HepG2 (cell line): Measurements from ENCODE around the gene OAF. TPM values are rescaled to one million over a fixed set of nuclear protein-coding genes. Genes with fewer than 3 reads are reported as not detected.

ENCODE experiments used
- ATAC-seq: fragments of 200-7000 bp; cut with Tn5 transposase; 3 replicates; pipeline ENCODE4 v1.9.1; 2020; ENCODE audit warnings: mild to moderate bottlenecking, moderate library complexity
- Bru-seq: library from RNA; stranded (reverse); fragments of 400-500 nt; gene quantifications from one replicate; lab custom pipeline; 2021; lab: Mats Ljungman, UMichigan
- BruChase-seq, 2 experiments: library from RNA; stranded (reverse); fragments of 400-500 nt; gene quantifications; one replicate each; lab custom pipeline; 2021; lab: Mats Ljungman, UMichigan
- BruUV-seq: library from RNA; stranded (reverse); fragments of 400-500 nt; replicated peaks from 2 replicates; lab custom pipeline; 2021; lab: Mats Ljungman, UMichigan
- CTCF ChIA-PET: fragments of 300-600 bp; formaldehyde crosslinking; extraction: SDS; loops from one replicate; lab custom pipeline; 2021; ENCODE audit warnings: low total read pairs, inconsistent platforms, low intra/inter-chr PET ratio; lab: Yijun Ruan, JAX
- POLR2A ChIA-PET: fragments of 350-600 bp; sonication (Branson Sonifier 250); formaldehyde crosslinking; loops from one replicate; lab custom pipeline; 2020; ENCODE audit warnings: antibody characterized with exemption, inconsistent platforms; lab: Yijun Ruan, JAX
- DNase-seq: peaks from one replicate; pipeline ENCODE4 v3.0.0-alpha.2; 2015; ENCODE audit warnings: low spot score
- FAIRE-seq: peaks from 3 replicates; lab custom pipeline; 2011; peaks lifted over from hg19 to GRCh38; lab: Jason Lieb, UNC
- H2AFZ ChIP-seq: one replicate; pipeline ENCODE4 v1.6.1; 2011; ENCODE audit warnings: low read length, inconsistent platforms
- H3K27ac ChIP-seq: fragments of 300-600 bp; 3 replicates; pipeline ENCODE4 v1.8.0; 2011; ENCODE audit warnings: mixed run types, mild to moderate bottlenecking, mixed read lengths, low read length, inconsistent platforms; ENCODE audit not compliant: insufficient read depth; ENCODE audit errors: extremely low read length
- H3K27me3 ChIP-seq, 2 experiments: fragments of 200-600 bp in 1 of 2; 2 replicates in 1 of 2; 3 replicates in 1 of 2; pipeline versions ENCODE4 v1.6.0 to v1.8.0; 2011; ENCODE audit warnings: low read length in 2 of 2, mild to moderate bottlenecking in 2 of 2, moderate library complexity in 2 of 2, inconsistent platforms in 1 of 2; ENCODE audit not compliant: insufficient read depth in 2 of 2, control insufficient read depth in 1 of 2
- H3K36me3 ChIP-seq, 2 experiments: fragments of 200-600 bp in 1 of 2; replicated peaks in 1 of 2; 2 replicates in 1 of 2; 3 replicates in 1 of 2; pipeline versions ENCODE4 v1.5.1 to v1.8.0; 2011; ENCODE audit warnings: low read length in 2 of 2, inconsistent platforms in 1 of 2; ENCODE audit not compliant: insufficient read depth in 2 of 2, control insufficient read depth in 1 of 2
- H3K4me1 ChIP-seq: 2 replicates; pipeline ENCODE4 v1.5.1; 2012; ENCODE audit warnings: low read length, inconsistent platforms; ENCODE audit not compliant: insufficient read depth
- H3K4me2 ChIP-seq: 2 replicates; pipeline ENCODE4 v1.6.0; 2011; ENCODE audit warnings: low read depth, low read length, inconsistent platforms
- H3K4me3 ChIP-seq, 3 experiments: fragments of 200-600 bp in 1 of 3; sonication (generic), shearing (Covaris generic) in 1 of 3; replicated peaks in 1 of 3; 2 replicates each; pipeline ENCODE4 v1.5.1; 2011 to 2016; ENCODE audit warnings: low read length in 3 of 3, inconsistent platforms in 2 of 3, low read depth in 2 of 3, mild to moderate bottlenecking in 2 of 3, control low read depth in 1 of 3, mixed read lengths in 1 of 3; ENCODE audit not compliant: insufficient read depth in 1 of 3
- H3K79me2 ChIP-seq: one replicate; pipeline ENCODE4 v1.6.1; 2011; ENCODE audit warnings: low read length, inconsistent platforms; ENCODE audit not compliant: insufficient read depth
- H3K9ac ChIP-seq: 2 replicates; pipeline ENCODE4 v1.6.0; 2011; ENCODE audit warnings: mild to moderate bottlenecking, low read depth, low read length, inconsistent platforms; ENCODE audit not compliant: insufficient read depth
- H3K9me3 ChIP-seq: 2 replicates; pipeline ENCODE4 v1.5.1; 2012; ENCODE audit warnings: mild to moderate bottlenecking, low read length
- H4K20me1 ChIP-seq: 2 replicates; pipeline ENCODE4 v1.6.0; 2011; ENCODE audit warnings: inconsistent platforms, mild to moderate bottlenecking, low read length, moderate library complexity; ENCODE audit not compliant: insufficient read depth
- AGO2 ChIP-seq: fragments of 200-400 bp; formaldehyde crosslinking; optimal IDR thresholded peaks from 2 replicates; pipeline ENCODE3; 2017; ENCODE audit warnings: mild to moderate bottlenecking, low read depth, low read length, moderate library complexity
- HNRNPK ChIP-seq: fragments of 200-400 bp; formaldehyde crosslinking; IDR thresholded peaks from 2 replicates; pipeline ENCODE4 v1.6.1; 2018; ENCODE audit warnings: low read length, low read depth, moderate library complexity, mild to moderate bottlenecking; ENCODE audit not compliant: poor library complexity, severe bottlenecking
- MLX ChIP-seq: IDR thresholded peaks from 2 replicates; pipeline ENCODE4 v1.6.1; 2016
- MXD4 ChIP-seq: IDR thresholded peaks from 2 replicates; pipeline ENCODE4 v1.6.1; 2016; ENCODE audit warnings: mild to moderate bottlenecking, missing biosample characterization, missing genetic modification reagents
- PCBP1 ChIP-seq: fragments of 200-400 bp; formaldehyde crosslinking; IDR thresholded peaks from 2 replicates; pipeline ENCODE4 v1.6.1; 2017; ENCODE audit warnings: mild to moderate bottlenecking, low read depth, low read length, borderline replicate concordance
- SAP130 ChIP-seq: IDR thresholded peaks from 2 replicates; pipeline ENCODE4 v1.6.1; 2016; ENCODE audit warnings: low read depth
- UBTF ChIP-seq: sonication (generic); formaldehyde crosslinking; IDR thresholded peaks from 2 replicates; pipeline ENCODE4 v1.4.0; 2020; ENCODE audit warnings: mild to moderate bottlenecking, missing genetic modification reagents
- ZMAT3 ChIP-seq: sonication (generic); formaldehyde crosslinking; conservative IDR thresholded peaks from 2 replicates; pipeline ENCODE4 v1.7.0; 2021; ENCODE audit warnings: missing genetic modification reagents
- ZNF207 ChIP-seq: fragments of 450-650 bp; IDR thresholded peaks from 2 replicates; pipeline ENCODE4 v1.6.1; 2016; ENCODE audit warnings: antibody characterized with exemption, borderline replicate concordance
- ZNF557 ChIP-seq: sonication (generic); formaldehyde crosslinking; IDR thresholded peaks from 2 replicates; pipeline ENCODE4 v1.4.0; 2020; ENCODE audit warnings: missing genetic modification reagents
- WGBS: methylation state at CpG from one replicate; pipeline ENCODE4 v1.1.6; 2017; ENCODE audit warnings: low lambda C conversion rate; 5-methylcytosine and 5-hydroxymethylcytosine counted together
- in situ Hi-C: cut with HindIII; loops from 2 replicates; pipeline ENCODE4 v1.10.0; 2017; ENCODE audit warnings: low pct_unique_long_range_greater_than_20kb; ENCODE audit not compliant: extremely low pct_ligation_motif_present
- intact Hi-C: fragments of 100-400 bp; cut with micrococcal nuclease; formaldehyde crosslinking; loops from one replicate; pipeline ENCODE4 v1.10.0; 2022; ENCODE audit not compliant: unreplicated experiment
- long read RNA-seq, 2 experiments: library from RNA in 1 of 2; library from polyadenylated mRNA in 1 of 2; stranded (forward) in 1 of 2; unstranded in 1 of 2; transcript quantifications; one replicate each; pipeline ENCODE4 v2.0.0, GENCODE V29; 2019 to 2022
- polyA minus RNA-seq, 3 experiments: library from RNA; depleted of rRNA, polyadenylated mRNA; stranded (reverse); fragments of >200 nt; gene quantifications; 2 replicates each; pipeline ENCODE4 v1.2.3, GENCODE V29; 2011; ENCODE audit warnings: low replicate concordance in 1 of 3
- polyA plus RNA-seq, 8 experiments: library from polyadenylated mRNA; depleted of rRNA in 3 of 8; stranded (reverse) in 7 of 8; unstranded in 1 of 8; fragments of >200 nt; fragmentation: Illumina TruSeq in 4 of 8; extraction: Trizol in 4 of 8; gene quantifications; 2 replicates each; pipeline versions ENCODE4 v1.2.1 to v1.2.3, GENCODE V29; 2011 to 2016; ENCODE audit warnings: low read depth in 4 of 8, missing spikeins in 1 of 8, mixed read lengths in 1 of 8; ENCODE audit not compliant: insufficient read depth in 1 of 8
- total RNA-seq, 5 experiments: library from RNA; depleted of rRNA; stranded (reverse); fragments of >200 nt; fragmentation: Illumina TruSeq; extraction: Trizol; gene quantifications; 2 replicates each; pipeline ENCODE4 v1.2.3, GENCODE V29; 2016; ENCODE audit warnings: low read depth in 1 of 5
- TF ChIP-seq, protein P1 (sequence below): sonication (generic); formaldehyde crosslinking; IDR thresholded peaks from 2 replicates; pipeline ENCODE4 v1.4.0; 2020; ENCODE audit warnings: missing genetic modification reagents

Gene OAF
- total RNA-seq (2016; rRNA removed; fragmentation: Illumina TruSeq; extraction: Trizol) (37.5 and 63.7 TPM in 2 replicates), polyA plus RNA-seq (2011; rRNA removed) (92.9 and 94.6 TPM in 2 replicates), polyA minus RNA-seq (2011; rRNA and poly(A)+ RNA removed; ENCODE audit: low replicate concordance) (19.0 and 113 TPM in 2 replicates), Bru-seq, nascent RNA (percentile 87 among the genes with signal in this experiment), BruChase-seq, experiment 1, labeled RNA remaining after a 6-hour chase (percentile 78 among the genes with signal in this experiment), BruChase-seq, experiment 2, labeled RNA remaining after a 2-hour chase (percentile 85 among the genes with signal in this experiment)
- total RNA-seq (2016; cell fraction: cytosol; rRNA removed; fragmentation: Illumina TruSeq; extraction: Trizol; ENCODE audit: low read depth): 67.5 and 74.8 TPM in 2 replicates
- total RNA-seq (2016; cell fraction: insoluble cytoplasmic fraction; rRNA removed; fragmentation: Illumina TruSeq; extraction: Trizol): 30.7 and 64.6 TPM in 2 replicates
- total RNA-seq (2016; cell fraction: membrane; rRNA removed; fragmentation: Illumina TruSeq; extraction: Trizol): 118 and 139 TPM in 2 replicates
- 44.9 and 59.4 TPM in 2 replicates for total RNA-seq (2016; cell fraction: nucleus; rRNA removed; fragmentation: Illumina TruSeq; extraction: Trizol)
- 77.3 and 145 TPM in 2 replicates for polyA plus RNA-seq (2011; cell fraction: cytosol; rRNA removed)
- polyA plus RNA-seq (2011; cell fraction: nucleus; rRNA removed): 93.1 and 106 TPM in 2 replicates
- polyA plus RNA-seq (2012): 22.4 and 31.8 TPM in 2 replicates
- polyA plus RNA-seq (2016; cell fraction: cytosol; fragmentation: Illumina TruSeq; extraction: Trizol; ENCODE audit: low read depth): 159 and 175 TPM in 2 replicates
- polyA plus RNA-seq (2016; cell fraction: insoluble cytoplasmic fraction; fragmentation: Illumina TruSeq; extraction: Trizol; ENCODE audit: low read depth): 64.4 and 78.3 TPM in 2 replicates
- polyA plus RNA-seq (2016; cell fraction: membrane; fragmentation: Illumina TruSeq; extraction: Trizol; ENCODE audit: low read depth): 207 and 216 TPM in 2 replicates
- polyA plus RNA-seq (2016; cell fraction: nucleus; fragmentation: Illumina TruSeq; extraction: Trizol; ENCODE audit: insufficient read depth, low read depth): 162 and 173 TPM in 2 replicates
- 47.6 and 70.8 TPM in 2 replicates for polyA minus RNA-seq (2011; cell fraction: cytosol; rRNA and poly(A)+ RNA removed)
- polyA minus RNA-seq (2011; cell fraction: nucleus; rRNA and poly(A)+ RNA removed): 28.5 and 32.1 TPM in 2 replicates
- long read RNA-seq, experiment 1, transcript OAF-201 (4 exons, 2,525 nt): major isoform, 26 of 52 reads
- long read RNA-seq, experiment 1, partial matches to known transcripts: 20 of 52 reads
- long read RNA-seq, experiment 1, other reads (novel, unspliced or antisense): 6 of 52 reads
- long read RNA-seq, experiment 2, transcript OAF-201 (4 exons, 2,525 nt): major isoform, 201 of 261 reads
- long read RNA-seq, experiment 2, partial matches to known transcripts: 44 of 261 reads
- long read RNA-seq, experiment 2, other reads (novel, unspliced or antisense): 12 of 261 reads

- POLR2A ChIA-PET: interaction anchor here (0.7 to 5.4 kb wide), 5 partner anchors 13 to 598 kb away, joined by 3 to 92 read pairs (median 4); no protein-coding TSS in a partner anchor
- TF ChIP-seq, protein P1, sequence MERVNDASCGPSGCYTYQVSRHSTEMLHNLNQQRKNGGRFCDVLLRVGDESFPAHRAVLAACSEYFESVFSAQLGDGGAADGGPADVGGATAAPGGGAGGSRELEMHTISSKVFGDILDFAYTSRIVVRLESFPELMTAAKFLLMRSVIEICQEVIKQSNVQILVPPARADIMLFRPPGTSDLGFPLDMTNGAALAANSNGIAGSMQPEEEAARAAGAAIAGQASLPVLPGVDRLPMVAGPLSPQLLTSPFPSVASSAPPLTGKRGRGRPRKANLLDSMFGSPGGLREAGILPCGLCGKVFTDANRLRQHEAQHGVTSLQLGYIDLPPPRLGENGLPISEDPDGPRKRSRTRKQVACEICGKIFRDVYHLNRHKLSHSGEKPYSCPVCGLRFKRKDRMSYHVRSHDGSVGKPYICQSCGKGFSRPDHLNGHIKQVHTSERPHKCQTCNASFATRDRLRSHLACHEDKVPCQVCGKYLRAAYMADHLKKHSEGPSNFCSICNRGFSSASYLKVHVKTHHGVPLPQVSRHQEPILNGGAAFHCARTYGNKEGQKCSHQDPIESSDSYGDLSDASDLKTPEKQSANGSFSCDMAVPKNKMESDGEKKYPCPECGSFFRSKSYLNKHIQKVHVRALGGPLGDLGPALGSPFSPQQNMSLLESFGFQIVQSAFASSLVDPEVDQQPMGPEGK (CRISPR knock-in tag): peak; percentile 83
- TF ChIP-seq ZMAT3 (0 out of 2 replicates have a peak, but pooled peaks have one; percentile 30), PCBP1 (no peak), MLX (CRISPR knock-in tag) (0 out of 2 replicates have a peak, but pooled peaks have one; percentile 14), HNRNPK (peak; percentile 55), UBTF (CRISPR knock-in tag) (peak; percentile 54; the same call in 1 of the 2 replicates), AGO2 (peak; percentile 56), MXD4 (CRISPR knock-in tag) (no peak; the same call in 1 of the 2 replicates), SAP130 (peak; percentile 47; the same call in 1 of the 2 replicates), ZNF207 (no peak), ZNF557 (CRISPR knock-in tag) (no peak)
Observed at GRCh38 chr11:120210626-120211521, at the start of gene OAF. OAF (plus strand) TSS chr11:120211032; CDS start chr11:120211280, 248 bp downstream.

More at GRCh38 chr11:120210626-120211521, at the start of gene OAF:
- Histone ChIP-seq H3K4me2 (peak within 1 kb of the TSS; percentile 97), H4K20me1 (peaks cover 6% of the 10 kb centered on the region), H3K36me3 (peaks cover 3 to 18% of the 10 kb centered on the region in 2 experiments; a peak in 4 of 5 replicates), H2AFZ (no peak within 1 kb of the TSS), H3K4me1 (peaks cover 81% of the 10 kb centered on the region), H3K4me3 (peak within 1 kb of the TSS; percentile 74 to 87 (median 86)), H3K27ac (peak within 1 kb of the TSS; percentile 66), H3K79me2 (peaks cover 40% of the 10 kb centered on the region), H3K27me3 (no peaks in the 10 kb centered on the region), H3K9ac (peak within 1 kb of the TSS; percentile 85), H3K9me3 (no peaks in the 10 kb centered on the region)
- intact Hi-C loops: loop anchor here (2.0 kb wide), 1 partner anchor 28 kb away; no protein-coding TSS in a partner anchor
- WGBS: 1% methylated on average over 16 of the region's 108 CpGs
- ATAC-seq (peak; percentile 74), DNase-seq (peak; percentile 86), FAIRE-seq (no peak)
- CTCF ChIA-PET: no interaction called here
- in situ Hi-C loops: no loop called here
- BruUV-seq: no TSS peak
